Kidney epithelial cell (primary cell): ENCODE data around the gene PLSCR2. TPM values are rescaled to one million over a fixed set of nuclear protein-coding genes. Genes with fewer than 3 reads are reported as not detected.

Source experiments
- DNase-seq: peaks from one replicate; pipeline ENCODE4 v3.0.0-alpha.2; 2010; ENCODE audit warnings: low read depth
- H3K27me3 ChIP-seq: 2 replicates; pipeline ENCODE4 v1.6.0; 2011; ENCODE audit warnings: low read length; ENCODE audit not compliant: control insufficient read depth, insufficient read depth
- H3K36me3 ChIP-seq: 2 replicates; pipeline ENCODE4 v1.5.1; 2011; ENCODE audit warnings: low read length; ENCODE audit not compliant: control insufficient read depth, insufficient read depth
- H3K4me3 ChIP-seq: 2 replicates; pipeline ENCODE4 v1.5.1; 2011; ENCODE audit warnings: low read depth, mild to moderate bottlenecking, control low read depth, low read length
- CTCF ChIP-seq: IDR thresholded peaks from 2 replicates; pipeline ENCODE4 v1.5.1; 2011; ENCODE audit warnings: mild to moderate bottlenecking, moderate library complexity, low read length, control low read depth, inconsistent platforms; ENCODE audit not compliant: insufficient read depth, poor library complexity, severe bottlenecking
- total RNA-seq: library from RNA; depleted of rRNA; stranded (reverse); fragments of >200 nt; gene quantifications from 2 replicates; pipeline ENCODE4 v1.2.3, GENCODE V29; 2015

Gene PLSCR2
- total RNA-seq, 1 donor from 2014 or later, result not detected

- no peaks in the 10 kb centered on the region for H3K36me3 ChIP-seq
- H3K4me3 ChIP-seq, result no peak overlapping the region
- no peak for TF ChIP-seq CTCF
- DNase-seq, result no peak
- H3K27me3 ChIP-seq, result no peaks in the 10 kb centered on the region
Observed at GRCh38 chr3:146507331-146508120, 38.2 kb upstream of the PLSCR2 start.

- no peak for DNase-seq
- no peaks in the 10 kb centered on the region for H3K36me3 ChIP-seq
- TF ChIP-seq CTCF, result no peak
- H3K4me3 ChIP-seq, result no peak overlapping the region
- H3K27me3 ChIP-seq, result no peaks in the 10 kb centered on the region
Observed at GRCh38 chr3:146505516-146505915, 36.2 kb upstream of the PLSCR2 start.

- Histone ChIP-seq H3K27me3 (no peaks in the 10 kb centered on the region), H3K36me3 (no peaks in the 10 kb centered on the region), H3K4me3 (no peak overlapping the region)
- no peak for DNase-seq
- no peak for TF ChIP-seq CTCF
Observed at GRCh38 chr3:146504498-146505197, 35.3 kb upstream of the PLSCR2 start.

GRCh38 chr3:146503461-146504202, 34.3 kb upstream of the PLSCR2 start:
- DNase-seq, result peak; percentile 87
- TF ChIP-seq CTCF, result peak; percentile 27

GRCh38 chr3:146502887-146503460, 33.6 kb upstream of the PLSCR2 start:
- no peak for TF ChIP-seq CTCF
- H3K36me3 ChIP-seq, result no peaks in the 10 kb centered on the region
- no peak overlapping the region for H3K4me3 ChIP-seq
- no peaks in the 10 kb centered on the region for H3K27me3 ChIP-seq
- no peak for DNase-seq

More at GRCh38 chr3:146503461-146504202, 34.3 kb upstream of the PLSCR2 start:
- H3K27me3 ChIP-seq, result no peaks in the 10 kb centered on the region
- no peaks in the 10 kb centered on the region for H3K36me3 ChIP-seq
- no peak overlapping the region for H3K4me3 ChIP-seq
